Kidney capillary endothelial cell (primary cell): ENCODE data around the gene VWCE.

Experiments used
- DNase-seq: peaks from one replicate; pipeline ENCODE4 v3.0.0-alpha.2; 2018; ENCODE audit warnings: low spot score

VWCE gene

DNA sequence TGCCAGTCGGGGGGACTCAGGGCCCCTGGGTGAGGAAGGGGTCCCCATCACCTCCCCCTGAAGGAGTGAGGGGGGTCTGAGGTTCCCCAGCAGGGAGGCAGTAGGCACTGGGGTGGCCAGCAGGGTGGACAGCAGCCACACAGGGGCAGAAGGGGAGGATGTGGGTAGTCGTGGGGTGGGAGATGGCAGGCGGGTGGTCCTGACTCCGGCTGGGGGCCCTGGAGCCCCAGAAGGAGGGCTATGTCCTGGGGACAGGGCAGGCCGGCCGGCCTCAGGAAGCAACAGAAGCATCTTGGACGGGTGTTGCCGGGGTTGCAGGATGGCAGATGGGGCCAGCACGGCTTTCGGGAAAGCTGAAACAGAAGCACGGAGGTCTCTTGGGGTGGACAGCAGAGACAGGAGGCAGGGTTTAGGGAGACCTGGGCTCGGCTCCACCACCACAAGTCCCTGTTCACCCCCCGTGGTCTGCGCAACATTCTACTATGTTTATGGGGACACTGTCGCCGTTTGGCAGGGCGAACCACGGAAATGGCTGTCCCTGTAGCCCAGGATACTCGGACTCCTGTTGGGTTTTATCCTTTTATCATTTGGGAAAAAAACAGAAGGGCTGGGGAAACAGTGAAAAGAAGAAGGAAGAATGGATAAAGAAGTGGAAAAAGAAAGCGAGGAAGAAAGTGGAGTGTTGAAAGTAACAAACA, 14.1 kb downstream of the VWCE start:
- no peak for DNase-seq

DNA sequence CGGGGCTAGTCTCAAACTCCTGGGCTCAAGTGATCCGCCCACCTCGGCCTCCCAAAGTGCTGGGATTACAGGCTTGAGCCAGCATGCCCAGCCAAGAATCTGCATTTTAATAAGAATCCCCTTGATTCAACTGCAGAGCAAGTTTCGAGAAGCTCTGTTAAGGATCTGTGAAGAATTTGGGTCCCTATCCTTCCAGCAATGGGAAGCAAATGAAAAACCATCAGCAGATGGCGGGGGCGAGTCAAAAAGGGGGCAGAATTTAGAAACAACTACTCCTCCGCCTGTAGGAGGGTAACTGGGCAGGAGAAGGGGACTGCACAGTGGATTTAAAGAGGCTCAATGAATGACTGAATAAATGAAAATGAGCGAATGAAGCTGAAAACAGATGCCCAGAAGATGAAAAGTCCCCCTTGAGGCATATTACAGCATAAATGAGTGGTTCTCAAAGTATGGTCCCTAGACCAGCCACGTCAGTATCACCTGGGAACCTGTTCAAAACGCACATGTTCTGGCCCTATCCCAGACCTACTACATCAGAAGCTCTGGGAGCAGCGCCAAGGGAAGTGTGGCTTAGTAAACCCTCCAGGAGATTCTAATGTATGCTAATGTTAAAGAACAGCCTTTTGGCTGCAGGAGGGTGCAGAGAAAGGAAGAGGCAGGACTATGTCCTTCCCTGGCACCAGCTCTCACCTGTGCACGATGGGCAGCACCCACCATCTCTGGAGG, 15.0 kb downstream of the VWCE start:
- no peak for DNase-seq

DNA sequence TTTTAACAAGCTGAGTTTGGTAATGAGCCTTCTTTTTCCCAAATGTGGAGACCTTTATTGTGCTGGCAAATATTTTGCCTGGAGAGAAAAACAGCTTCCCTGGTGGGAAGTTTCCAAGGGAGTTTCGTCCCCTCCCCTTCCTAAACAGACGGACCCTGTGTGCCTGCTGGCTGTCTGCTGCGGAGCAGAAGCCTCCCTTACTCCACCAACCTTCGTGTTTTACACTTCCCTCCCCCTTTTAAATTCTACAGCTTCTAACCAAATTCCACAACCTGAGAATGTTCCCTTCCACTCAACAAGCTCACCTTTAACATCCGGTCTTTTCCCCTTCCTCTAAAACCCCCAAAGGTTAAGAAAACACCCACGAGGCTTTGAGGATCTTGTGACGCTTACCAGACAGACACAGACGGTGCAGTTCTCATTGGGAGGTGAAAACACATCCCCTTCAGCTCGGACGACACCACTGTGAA, 17.1 kb downstream of the VWCE start:
- DNase-seq, result no peak

DNA sequence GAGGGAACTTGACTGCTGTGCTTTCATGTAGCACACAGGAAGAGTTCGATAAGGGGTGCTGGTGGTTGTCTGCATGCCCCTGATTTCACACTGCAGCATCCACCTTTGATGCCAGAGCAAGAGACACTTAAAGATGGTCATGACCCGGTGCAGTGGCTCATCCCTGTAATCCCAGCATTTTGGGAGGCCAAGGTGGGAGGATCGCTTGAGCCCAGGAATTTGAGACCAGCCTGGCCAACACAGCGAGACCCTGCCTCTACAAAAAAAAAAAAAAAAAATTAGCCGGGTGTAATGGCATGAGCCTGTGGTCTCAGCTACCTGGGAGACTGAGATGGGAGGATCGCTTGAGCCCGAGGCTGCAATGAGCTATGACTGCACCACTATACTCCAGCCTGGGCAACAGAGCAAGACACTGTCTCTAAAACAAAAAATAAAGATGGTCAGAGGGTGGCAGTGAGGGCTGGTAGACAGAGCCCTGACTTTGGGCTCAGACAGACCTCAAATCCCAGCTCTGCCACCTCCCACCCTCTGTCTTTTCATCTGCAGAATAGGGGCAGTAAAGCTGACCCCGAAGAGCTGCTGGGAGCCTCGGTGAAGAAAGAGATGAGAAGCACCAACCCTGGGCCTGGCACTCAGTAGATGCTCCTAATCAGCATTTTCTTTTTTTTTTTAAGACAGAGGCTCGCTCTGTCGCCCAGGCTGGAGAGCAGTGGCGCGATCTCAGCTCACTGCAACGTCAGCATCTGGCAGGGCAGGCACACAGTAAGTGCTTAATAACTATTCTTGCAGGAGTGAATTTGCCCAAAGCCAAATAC, 17.7 kb downstream of the VWCE start:
- no peak for DNase-seq

DNA sequence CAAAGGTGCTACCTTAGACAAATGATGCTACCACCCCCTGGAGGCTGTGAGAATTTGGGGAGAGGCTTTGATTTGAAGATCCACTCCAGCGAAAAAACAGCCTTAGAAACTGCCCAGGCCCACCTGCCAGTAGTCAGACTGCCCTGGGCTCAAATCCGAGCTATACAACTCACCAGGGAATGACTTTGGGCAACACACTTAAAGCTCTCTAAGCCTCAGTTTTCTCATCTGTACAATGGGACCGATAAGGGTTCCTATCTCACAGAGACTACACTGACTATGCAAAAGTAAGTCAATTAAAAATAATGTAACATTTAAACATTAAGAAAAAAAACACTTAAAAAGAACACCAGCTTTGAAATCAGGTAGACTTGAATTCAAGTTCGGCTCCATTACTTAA, 19.9 kb downstream of the VWCE start:
- DNase-seq, result no peak

DNA sequence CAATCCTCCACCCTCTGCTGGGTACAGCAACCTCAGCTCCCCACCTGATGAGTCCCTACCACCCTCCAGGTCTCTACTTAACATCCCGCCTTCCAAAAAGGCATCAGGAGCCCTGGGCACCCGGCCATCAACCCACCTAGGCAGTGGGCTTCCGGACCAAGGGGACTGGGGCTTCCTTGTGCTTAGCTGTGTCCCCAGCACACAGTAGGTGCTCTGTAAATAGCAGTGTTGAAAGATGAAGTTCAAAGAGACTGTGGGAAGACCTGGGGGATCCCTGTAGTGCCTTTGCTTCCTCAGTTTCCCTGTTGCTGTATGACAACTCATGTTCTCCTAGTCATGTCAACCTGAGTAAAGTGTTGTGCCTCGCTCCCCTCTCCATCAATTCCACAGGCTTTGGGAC, 21.0 kb downstream of the VWCE start:
- no peak for DNase-seq

DNA sequence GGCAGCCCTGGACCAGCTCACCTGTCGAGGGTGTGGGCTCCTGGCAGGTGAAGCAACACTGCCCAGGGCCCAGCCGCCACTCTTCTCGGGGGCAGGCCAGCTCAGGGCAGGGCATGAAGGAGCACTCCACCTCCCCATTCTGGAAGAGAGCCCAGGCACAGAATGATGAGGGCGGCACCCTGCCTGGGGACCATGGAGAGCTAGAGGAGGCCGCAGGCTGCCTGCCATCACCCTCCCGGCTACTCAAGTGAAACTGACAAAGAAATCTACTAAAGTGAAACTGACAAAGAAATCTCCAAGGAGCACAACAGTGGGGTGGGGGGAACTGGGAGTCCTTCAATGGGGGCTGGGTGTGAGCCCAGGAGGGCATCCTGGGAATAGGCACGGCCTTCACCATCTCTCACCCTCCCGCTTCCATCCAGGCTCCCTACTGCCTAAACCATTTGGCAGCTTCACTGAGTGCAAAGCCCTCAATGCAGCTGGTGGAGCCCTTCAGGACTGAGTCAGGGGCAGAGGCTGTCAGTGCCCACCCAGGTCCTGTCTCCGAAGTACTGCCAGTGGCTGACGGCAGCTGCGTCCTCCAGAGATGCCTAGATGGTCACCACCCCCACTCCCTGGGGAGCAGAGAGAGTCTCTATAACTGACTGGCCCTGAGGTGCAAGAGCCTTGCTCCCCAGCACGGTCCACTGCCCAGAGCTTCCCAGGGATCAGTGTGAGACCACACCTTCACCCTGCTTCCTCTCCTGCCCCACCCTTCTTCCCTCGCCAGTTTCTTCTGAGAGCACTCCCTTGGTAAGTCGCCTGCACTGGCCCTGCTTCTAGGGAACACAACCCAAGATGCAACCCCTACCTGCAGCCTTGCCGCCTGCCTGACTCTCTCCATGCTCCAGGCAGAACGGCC, 21.7 kb downstream of the VWCE start:
- no peak for DNase-seq

DNA sequence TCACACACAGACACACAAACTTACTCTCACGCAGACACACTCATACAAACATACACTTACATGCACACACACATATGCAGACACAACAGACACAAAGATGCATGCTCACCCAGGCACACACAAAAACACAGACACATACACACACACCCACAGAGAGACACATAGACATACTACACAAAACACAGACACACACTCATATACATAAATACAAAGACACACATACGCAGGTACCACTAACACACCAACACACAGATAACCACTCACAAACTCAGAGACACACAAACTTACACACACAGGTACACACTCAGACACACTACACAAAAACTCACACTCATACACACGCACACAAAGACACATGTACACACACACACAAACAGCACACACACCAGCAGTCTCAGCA, 22.4 kb downstream of the VWCE start:
- no peak for DNase-seq

DNA sequence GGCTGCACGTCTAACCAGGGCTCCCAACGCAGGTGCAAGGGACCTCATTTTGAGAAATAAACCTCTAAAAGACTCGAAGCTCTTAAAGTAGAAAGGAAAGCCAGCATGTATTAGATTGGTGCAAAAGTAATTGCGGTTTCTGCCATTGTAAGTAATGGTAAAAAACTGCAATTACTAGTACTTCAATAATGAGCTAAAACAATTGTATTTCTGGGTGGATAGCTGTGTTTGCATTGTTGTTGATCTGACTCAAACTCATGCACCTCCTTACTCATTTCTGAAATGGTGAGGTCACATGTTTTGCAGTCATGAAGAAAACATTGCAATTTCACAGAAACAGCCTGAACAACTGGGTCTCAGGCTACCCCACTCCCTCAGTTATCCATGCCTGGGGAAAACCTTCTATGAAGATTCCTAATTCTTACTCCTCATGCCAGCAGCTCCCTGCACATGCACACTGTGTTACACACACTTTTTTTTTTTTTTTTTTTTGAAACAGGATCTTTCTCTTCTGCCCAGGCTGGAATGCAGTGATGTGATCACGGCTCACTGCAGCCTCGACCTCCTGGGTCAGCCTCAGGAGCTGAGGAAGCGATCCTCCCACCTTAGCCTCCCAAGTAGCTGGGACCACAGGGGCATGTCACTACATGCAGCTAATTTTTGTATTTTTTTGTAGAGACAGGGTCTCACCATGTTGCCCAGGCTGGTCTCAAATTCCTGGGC, 24.6 kb downstream of the VWCE start:
- peak; percentile 58 for DNase-seq

DNA sequence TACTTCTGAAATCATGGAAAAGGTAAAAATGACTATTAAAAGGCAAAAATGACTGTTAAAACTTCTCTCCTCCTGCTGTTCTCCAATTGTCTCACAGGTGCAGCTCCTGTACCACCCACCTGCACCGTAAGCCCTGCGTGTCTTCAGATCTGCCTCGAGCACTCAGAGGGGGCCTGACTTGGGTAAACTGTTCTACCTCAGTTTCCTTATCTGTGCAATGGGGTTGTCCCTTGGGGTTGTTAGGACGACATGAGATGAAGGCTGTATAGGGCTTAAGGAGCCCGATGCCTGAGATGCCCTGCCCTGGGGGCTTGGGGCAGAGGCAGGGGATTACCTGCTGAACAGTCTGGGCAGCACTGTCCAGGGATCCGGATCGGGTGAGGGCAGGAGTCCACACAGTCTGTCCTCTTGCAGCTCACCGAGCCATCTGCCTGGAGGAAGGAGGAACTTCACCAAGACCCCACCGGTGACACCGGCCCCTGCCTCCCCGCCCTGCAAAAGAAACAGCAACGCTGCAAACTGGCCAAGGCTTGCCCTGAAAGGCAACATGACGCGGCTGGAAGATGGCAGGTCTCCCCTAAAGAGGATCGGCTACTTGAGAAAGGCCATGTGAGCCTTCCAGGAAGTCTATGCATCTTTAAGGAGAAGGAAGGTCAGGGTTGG, 26.4 kb downstream of the VWCE start:
- DNase-seq, result no peak

DNA sequence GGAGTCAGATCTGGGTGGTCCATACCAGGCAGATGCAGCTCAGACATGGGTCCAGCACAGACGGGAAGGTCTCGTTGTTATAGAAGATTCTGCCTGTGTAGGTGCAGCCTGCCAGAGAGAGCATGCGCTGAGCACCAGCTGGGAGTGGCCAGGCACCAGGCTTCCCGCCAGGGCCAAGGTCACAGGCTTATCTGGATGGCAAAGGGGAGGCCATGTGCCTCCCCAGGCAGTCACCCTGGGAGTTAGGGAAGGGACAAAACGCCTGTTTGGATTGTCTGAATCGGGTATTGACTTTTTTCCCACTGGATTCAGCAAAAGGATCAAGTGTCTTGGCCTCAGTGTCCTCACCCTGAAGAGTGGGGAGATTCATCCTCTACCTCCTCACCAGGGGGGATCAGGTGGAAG, 27.7 kb downstream of the VWCE start:
- DNase-seq, result no peak

DNA sequence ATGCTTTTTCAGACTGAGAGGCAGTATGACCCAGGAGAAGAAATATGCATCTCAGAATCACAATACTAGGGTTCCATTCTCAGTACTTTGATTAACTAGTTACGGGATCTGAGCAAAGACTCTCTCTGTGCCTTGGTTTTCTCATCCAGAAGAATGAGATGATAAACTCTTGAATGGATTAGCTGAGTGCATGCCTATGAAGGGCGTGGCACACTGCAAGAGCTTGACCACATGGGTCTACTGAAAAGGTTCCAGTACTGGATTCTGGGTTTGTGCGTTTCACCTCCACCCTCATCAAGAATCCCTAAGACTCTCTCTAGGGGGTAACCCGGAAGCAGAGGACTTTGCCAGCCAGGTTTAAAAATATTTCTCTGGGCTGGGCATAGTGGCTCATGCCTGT, 28.5 kb downstream of the VWCE start:
- no peak for DNase-seq

DNA sequence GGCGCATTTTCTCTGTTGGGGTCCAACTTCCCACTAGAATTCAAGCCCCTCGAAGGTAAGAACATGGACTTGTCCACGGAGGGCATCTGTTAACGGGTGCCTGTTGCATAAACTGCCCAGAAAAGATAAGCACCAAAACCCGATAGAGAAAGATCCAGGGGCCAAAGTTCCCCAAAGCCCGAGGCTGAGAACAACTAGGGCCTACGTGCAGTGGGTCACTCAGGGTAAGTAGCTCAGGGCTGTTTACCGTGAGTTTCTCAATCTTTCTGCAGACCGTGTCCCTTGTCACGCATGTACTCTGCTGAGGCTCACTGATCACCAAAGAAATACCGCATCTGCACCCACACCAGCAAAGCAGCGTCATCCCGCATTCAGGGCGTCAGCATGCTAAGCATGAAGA, 29.8 kb downstream of the VWCE start:
- no peak for DNase-seq

DNA sequence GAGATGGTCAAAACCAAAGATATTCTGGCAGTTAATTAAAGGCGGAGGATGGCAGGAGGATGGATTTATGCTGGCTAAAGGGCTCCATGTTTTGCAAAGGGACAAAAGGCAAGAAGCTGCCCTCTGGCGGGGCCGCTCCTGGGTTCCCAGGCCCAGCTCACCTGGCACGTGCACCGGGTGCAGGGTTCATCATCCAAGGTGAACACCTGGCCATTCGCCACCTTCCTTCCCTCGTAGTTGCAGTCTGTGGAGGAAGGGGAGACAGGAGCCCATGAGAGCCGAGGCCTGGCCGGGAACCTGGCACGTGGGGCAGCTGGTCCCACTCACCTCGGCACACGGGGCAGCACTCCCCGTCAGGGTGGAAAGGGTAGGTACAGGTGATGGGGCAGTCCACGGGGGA, 30.3 kb downstream of the VWCE start:
- no peak for DNase-seq

DNA sequence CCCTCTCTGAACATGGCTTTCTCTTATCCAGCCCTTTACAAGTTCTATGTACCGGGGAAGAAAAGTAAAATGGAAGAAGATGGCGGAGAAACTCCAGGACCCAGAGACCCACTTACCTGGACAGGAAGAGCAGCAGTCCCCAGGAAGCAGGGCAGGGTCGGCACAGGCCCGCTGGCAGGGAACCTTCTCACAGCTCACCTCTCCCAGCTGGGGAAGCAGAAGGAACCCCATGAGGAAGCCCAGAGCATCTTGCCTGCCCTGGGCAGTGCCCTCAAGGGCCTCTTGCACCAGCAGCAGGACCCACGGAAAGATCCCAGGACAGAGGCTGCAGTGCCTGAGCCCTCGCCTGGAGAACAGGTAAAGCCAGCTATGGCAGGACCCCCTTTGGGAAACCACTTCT, 30.7 kb downstream of the VWCE start:
- no peak for DNase-seq

DNA sequence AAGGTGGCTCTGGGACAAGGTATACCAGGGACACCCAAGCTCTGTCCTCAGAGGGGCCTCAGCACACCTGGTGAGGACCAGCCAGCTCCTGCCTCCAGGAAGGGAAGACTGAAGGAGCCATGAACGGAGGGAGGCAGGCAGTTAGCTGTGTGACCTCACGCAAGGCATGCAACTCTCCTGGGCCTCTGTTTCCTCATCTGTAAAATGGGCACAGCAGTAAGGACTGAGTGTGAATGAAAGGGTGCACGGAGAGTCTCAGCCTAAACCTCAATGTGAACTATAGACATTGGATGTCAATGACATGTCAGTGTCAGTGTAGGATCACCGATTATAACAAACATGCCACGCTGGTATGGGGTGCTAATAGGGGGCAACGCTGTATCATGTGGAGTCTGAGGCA, 35.8 kb downstream of the VWCE start:
- DNase-seq, result no peak

DNA sequence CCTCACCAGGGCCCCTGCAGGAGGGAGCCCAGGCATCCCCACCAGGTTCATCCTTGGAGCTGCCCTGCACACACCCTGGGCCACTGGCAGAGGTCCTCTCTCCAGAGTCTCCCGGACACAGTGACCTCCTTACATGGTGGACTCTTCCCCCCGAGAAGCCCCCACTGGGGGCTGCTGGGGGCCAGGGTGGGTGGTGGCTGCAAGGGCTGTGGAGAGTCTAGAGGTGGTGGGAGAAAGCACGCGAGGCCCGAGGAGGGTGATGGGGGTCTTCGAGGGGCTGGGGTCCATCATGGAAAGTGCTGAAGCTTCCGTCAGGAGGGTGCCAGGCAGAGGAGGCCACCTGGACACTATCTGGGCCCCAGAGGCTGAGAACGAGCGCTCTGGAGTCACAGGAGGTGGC, 36.6 kb downstream of the VWCE start:
- no peak for DNase-seq

DNA sequence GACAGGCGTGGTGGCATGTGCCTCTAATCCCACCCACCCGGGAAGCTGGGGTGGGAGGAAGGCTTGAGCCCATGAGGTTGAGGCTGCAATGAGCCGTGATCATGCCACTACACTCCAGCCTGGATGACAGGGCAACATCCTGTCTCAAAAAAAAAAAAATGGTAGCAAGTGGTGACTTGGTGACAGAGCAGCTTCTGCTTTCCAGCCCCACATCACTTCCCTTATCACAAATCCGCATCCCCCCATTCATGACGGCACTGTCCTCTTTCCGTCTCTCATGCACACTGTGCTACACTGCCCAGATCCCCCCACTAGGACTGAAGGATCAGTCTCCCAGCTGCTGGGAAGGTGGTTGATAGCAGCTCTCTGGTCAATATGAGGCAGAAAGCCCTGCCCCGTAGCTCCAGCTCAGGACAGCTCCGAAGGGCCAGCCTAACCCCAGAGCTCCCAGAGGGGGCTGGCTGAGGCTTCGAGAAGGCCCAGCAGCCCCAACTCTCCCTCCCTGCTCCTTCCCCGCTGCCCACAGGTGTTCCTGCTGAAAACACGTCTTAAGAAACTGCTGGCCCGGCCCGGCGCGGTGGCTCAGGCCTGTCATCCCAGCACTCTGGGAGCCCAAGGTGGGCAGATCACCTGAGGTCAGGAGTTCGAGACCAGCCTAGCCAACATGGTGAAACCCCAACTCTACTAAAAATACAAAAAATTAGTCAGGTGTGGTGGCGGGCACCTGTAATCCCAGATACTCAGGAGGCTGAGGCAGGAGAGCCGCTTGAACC, 38.2 kb downstream of the VWCE start:
- DNase-seq, result no peak

DNA sequence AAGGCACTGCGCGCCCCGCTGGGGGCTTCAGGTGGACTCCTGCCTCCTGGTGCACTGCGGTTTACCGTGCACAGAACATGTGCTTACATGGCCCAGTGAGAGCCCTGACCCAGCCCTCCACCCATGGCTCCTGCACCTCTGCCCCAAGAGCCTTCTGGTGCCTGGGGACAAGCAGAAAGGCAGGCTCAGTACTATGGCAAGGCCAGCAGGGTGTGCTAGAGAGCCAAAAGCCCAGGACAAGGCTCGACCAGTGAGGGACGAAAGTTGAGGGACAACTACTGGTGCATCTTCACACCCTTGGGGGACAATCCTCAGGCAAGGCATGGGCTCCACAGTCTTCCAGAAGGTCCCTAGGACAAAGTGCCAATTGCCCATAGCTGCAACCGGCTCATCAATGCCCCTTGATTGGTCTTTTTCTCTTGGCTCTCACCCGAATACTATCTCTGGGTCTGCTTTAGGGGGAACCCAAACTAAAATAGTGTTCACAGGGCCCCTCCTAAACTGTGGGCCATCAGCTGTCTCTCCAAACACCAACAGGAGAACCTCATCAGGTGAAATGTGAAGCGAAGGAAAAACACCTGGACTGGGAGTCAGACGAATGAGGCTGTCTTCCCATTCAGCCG, 40.6 kb downstream of the VWCE start:
- DNase-seq, result peak; percentile 57
